GM21381 (cell line): ENCODE results near the gene CAB39.

Experiments used
- ATAC-seq: cut with Tn5 transposase; IDR thresholded peaks from one replicate; pipeline ENCODE4 v1.9.1; 2021; ENCODE audit warnings: mild to moderate bottlenecking, moderate library complexity; ENCODE audit not compliant: unreplicated experiment

The CAB39 gene

GRCh38 chr2:230712443-230713330, at the start of gene CAB39:
Gene CAB39 (plus strand): TSS chr2:230712842. CDS start chr2:230760002, 47,160 bp downstream.
- ATAC-seq: peak; percentile 87

GRCh38 chr2:230664128-230664527, 48.5 kb upstream of the CAB39 start:
- ATAC-seq: no peak

- ATAC-seq: no peak
Measured at GRCh38 chr2:230664844-230665243, 47.8 kb upstream of the CAB39 start.

- no peak for ATAC-seq
Measured at GRCh38 chr2:230665263-230665691, 47.4 kb upstream of the CAB39 start.

- ATAC-seq: no peak
Measured at GRCh38 chr2:230666446-230666845, 46.2 kb upstream of the CAB39 start.

GRCh38 chr2:230666885-230667712, 45.5 kb upstream of the CAB39 start:
- ATAC-seq: no peak

- ATAC-seq: peak; percentile 50
Measured at GRCh38 chr2:230668184-230668938, 44.3 kb upstream of the CAB39 start.

GRCh38 chr2:230668939-230669303, 43.7 kb upstream of the CAB39 start:
- peak; percentile 32 for ATAC-seq

- ATAC-seq: no peak
Measured at GRCh38 chr2:230669386-230669950, 43.2 kb upstream of the CAB39 start.

- ATAC-seq: no peak
Measured at GRCh38 chr2:230671117-230671516, 41.5 kb upstream of the CAB39 start.

GRCh38 chr2:230672836-230673235, 39.8 kb upstream of the CAB39 start:
- no peak for ATAC-seq

GRCh38 chr2:230674401-230674800, 38.2 kb upstream of the CAB39 start:
- no peak for ATAC-seq

- no peak for ATAC-seq
Measured at GRCh38 chr2:230674966-230675672, 37.5 kb upstream of the CAB39 start.

- no peak for ATAC-seq
Measured at GRCh38 chr2:230676546-230676945, 36.1 kb upstream of the CAB39 start.

GRCh38 chr2:230677201-230677946, 35.3 kb upstream of the CAB39 start:
- no peak for ATAC-seq

- ATAC-seq: no peak
Measured at GRCh38 chr2:230678018-230678417, 34.6 kb upstream of the CAB39 start.

GRCh38 chr2:230678451-230678850, 34.2 kb upstream of the CAB39 start:
- ATAC-seq: no peak

GRCh38 chr2:230680463-230681170, 32.0 kb upstream of the CAB39 start:
- ATAC-seq: no peak

- ATAC-seq: no peak
Measured at GRCh38 chr2:230681171-230681545, 31.5 kb upstream of the CAB39 start.
